HepG2 (cell line): Measurements from ENCODE around the gene PRSS8. TPM values are rescaled to one million over a fixed set of nuclear protein-coding genes. Genes with fewer than 3 reads are reported as not detected.

Experiments used
- ATAC-seq: fragments of 200-7000 bp; cut with Tn5 transposase; 3 replicates; pipeline ENCODE4 v1.9.1; 2020; ENCODE audit warnings: mild to moderate bottlenecking, moderate library complexity
- BruUV-seq: library from RNA; stranded (reverse); fragments of 400-500 nt; replicated peaks from 2 replicates; lab custom pipeline; 2021; lab: Mats Ljungman, UMichigan
- CTCF ChIA-PET: fragments of 300-600 bp; formaldehyde crosslinking; extraction: SDS; loops from one replicate; lab custom pipeline; 2021; ENCODE audit warnings: low total read pairs, inconsistent platforms, low intra/inter-chr PET ratio; lab: Yijun Ruan, JAX
- POLR2A ChIA-PET: fragments of 350-600 bp; sonication (Branson Sonifier 250); formaldehyde crosslinking; loops from one replicate; lab custom pipeline; 2020; ENCODE audit warnings: antibody characterized with exemption, inconsistent platforms; lab: Yijun Ruan, JAX
- DNase-seq: peaks from one replicate; pipeline ENCODE4 v3.0.0-alpha.2; 2015; ENCODE audit warnings: low spot score
- FAIRE-seq: peaks from 3 replicates; lab custom pipeline; 2011; peaks lifted over from hg19 to GRCh38; lab: Jason Lieb, UNC
- H2AFZ ChIP-seq: one replicate; pipeline ENCODE4 v1.6.1; 2011; ENCODE audit warnings: low read length, inconsistent platforms
- H3K27ac ChIP-seq: fragments of 300-600 bp; 3 replicates; pipeline ENCODE4 v1.8.0; 2011; ENCODE audit warnings: mixed run types, mild to moderate bottlenecking, mixed read lengths, low read length, inconsistent platforms; ENCODE audit not compliant: insufficient read depth; ENCODE audit errors: extremely low read length
- H3K27me3 ChIP-seq, 2 experiments: fragments of 200-600 bp in 1 of 2; 2 replicates in 1 of 2; 3 replicates in 1 of 2; pipeline versions ENCODE4 v1.6.0 to v1.8.0; 2011; ENCODE audit warnings: low read length in 2 of 2, mild to moderate bottlenecking in 2 of 2, moderate library complexity in 2 of 2, inconsistent platforms in 1 of 2; ENCODE audit not compliant: insufficient read depth in 2 of 2, control insufficient read depth in 1 of 2
- H3K36me3 ChIP-seq, 2 experiments: fragments of 200-600 bp in 1 of 2; replicated peaks in 1 of 2; 2 replicates in 1 of 2; 3 replicates in 1 of 2; pipeline versions ENCODE4 v1.5.1 to v1.8.0; 2011; ENCODE audit warnings: low read length in 2 of 2, inconsistent platforms in 1 of 2; ENCODE audit not compliant: insufficient read depth in 2 of 2, control insufficient read depth in 1 of 2
- H3K4me1 ChIP-seq: 2 replicates; pipeline ENCODE4 v1.5.1; 2012; ENCODE audit warnings: low read length, inconsistent platforms; ENCODE audit not compliant: insufficient read depth
- H3K4me2 ChIP-seq: 2 replicates; pipeline ENCODE4 v1.6.0; 2011; ENCODE audit warnings: low read depth, low read length, inconsistent platforms
- H3K4me3 ChIP-seq, 3 experiments: fragments of 200-600 bp in 1 of 3; sonication (generic), shearing (Covaris generic) in 1 of 3; replicated peaks in 1 of 3; 2 replicates each; pipeline ENCODE4 v1.5.1; 2011 to 2016; ENCODE audit warnings: low read length in 3 of 3, inconsistent platforms in 2 of 3, low read depth in 2 of 3, mild to moderate bottlenecking in 2 of 3, control low read depth in 1 of 3, mixed read lengths in 1 of 3; ENCODE audit not compliant: insufficient read depth in 1 of 3
- H3K79me2 ChIP-seq: one replicate; pipeline ENCODE4 v1.6.1; 2011; ENCODE audit warnings: low read length, inconsistent platforms; ENCODE audit not compliant: insufficient read depth
- H3K9ac ChIP-seq: 2 replicates; pipeline ENCODE4 v1.6.0; 2011; ENCODE audit warnings: mild to moderate bottlenecking, low read depth, low read length, inconsistent platforms; ENCODE audit not compliant: insufficient read depth
- H3K9me3 ChIP-seq: 2 replicates; pipeline ENCODE4 v1.5.1; 2012; ENCODE audit warnings: mild to moderate bottlenecking, low read length
- H4K20me1 ChIP-seq: 2 replicates; pipeline ENCODE4 v1.6.0; 2011; ENCODE audit warnings: inconsistent platforms, mild to moderate bottlenecking, low read length, moderate library complexity; ENCODE audit not compliant: insufficient read depth
- AGO2 ChIP-seq: fragments of 200-400 bp; formaldehyde crosslinking; optimal IDR thresholded peaks from 2 replicates; pipeline ENCODE3; 2017; ENCODE audit warnings: mild to moderate bottlenecking, low read depth, low read length, moderate library complexity
- HINFP ChIP-seq: sonication (generic); formaldehyde crosslinking; IDR thresholded peaks from 2 replicates; pipeline ENCODE4 v1.4.0; 2020; ENCODE audit warnings: low read depth, mild to moderate bottlenecking, missing genetic modification reagents
- KLF6 ChIP-seq: IDR thresholded peaks from 2 replicates; pipeline ENCODE4 v1.8.0; 2016; ENCODE audit warnings: missing biosample characterization, missing genetic modification reagents
- POGZ ChIP-seq: sonication (generic); formaldehyde crosslinking; IDR thresholded peaks from 2 replicates; pipeline ENCODE4 v1.4.0; 2020; ENCODE audit warnings: mild to moderate bottlenecking, missing genetic modification reagents
- ZNF503 ChIP-seq: sonication (generic); formaldehyde crosslinking; IDR thresholded peaks from 2 replicates; pipeline ENCODE4 v1.4.0; 2020; ENCODE audit warnings: missing genetic modification reagents
- ZNF512 ChIP-seq: sonication (generic); formaldehyde crosslinking; IDR thresholded peaks from 2 replicates; pipeline ENCODE4 v1.4.0; 2020; ENCODE audit warnings: mild to moderate bottlenecking, missing genetic modification reagents
- WGBS: methylation state at CpG from one replicate; pipeline ENCODE4 v1.1.6; 2017; ENCODE audit warnings: low lambda C conversion rate; 5-methylcytosine and 5-hydroxymethylcytosine counted together
- in situ Hi-C: cut with HindIII; loops from 2 replicates; pipeline ENCODE4 v1.10.0; 2017; ENCODE audit warnings: low pct_unique_long_range_greater_than_20kb; ENCODE audit not compliant: extremely low pct_ligation_motif_present
- intact Hi-C: fragments of 100-400 bp; cut with micrococcal nuclease; formaldehyde crosslinking; loops from one replicate; pipeline ENCODE4 v1.10.0; 2022; ENCODE audit not compliant: unreplicated experiment
- polyA plus RNA-seq, 8 experiments: library from polyadenylated mRNA; depleted of rRNA in 3 of 8; stranded (reverse) in 7 of 8; unstranded in 1 of 8; fragments of >200 nt; fragmentation: Illumina TruSeq in 4 of 8; extraction: Trizol in 4 of 8; gene quantifications; 2 replicates each; pipeline versions ENCODE4 v1.2.1 to v1.2.3, GENCODE V29; 2011 to 2016; ENCODE audit warnings: low read depth in 4 of 8, missing spikeins in 1 of 8, mixed read lengths in 1 of 8; ENCODE audit not compliant: insufficient read depth in 1 of 8
- total RNA-seq, 5 experiments: library from RNA; depleted of rRNA; stranded (reverse); fragments of >200 nt; fragmentation: Illumina TruSeq; extraction: Trizol; gene quantifications; 2 replicates each; pipeline ENCODE4 v1.2.3, GENCODE V29; 2016; ENCODE audit warnings: low read depth in 1 of 5

The PRSS8 gene
- total and polyA plus RNA-seq, 2 of the 13 experiments (the other 11 are each of a cell fraction or from before 2014, with no cell fraction given), result 2.6 to 7.2 TPM

- no peak for TF ChIP-seq ZNF503 (CRISPR knock-in tag)
Measured at GRCh38 chr16:31133046-31133501, 2.5 kb downstream of the PRSS8 start (continued).

- WGBS, result 96% methylated on average over 19 of the region's 20 CpGs
- POLR2A ChIA-PET, result interaction anchor here (0.9 to 1.7 kb wide), 3 partner anchors 10 to 19 kb away, joined by 3 to 8 read pairs (median 4); partner anchors contain the start of gene KAT8
- ATAC-seq (no peak), DNase-seq (no peak), FAIRE-seq (no peak)
- intact Hi-C loops (no loop called here), in situ Hi-C loops (no loop called here)
- Histone ChIP-seq H3K27ac (no peak overlapping the region), H3K27me3 (peaks cover 2 to 3% of the 10 kb centered on the region in 2 experiments; a peak in 2 of 5 replicates), H3K36me3 (peaks cover 12 to 17% of the 10 kb centered on the region in 2 experiments; a peak in 4 of 5 replicates), H4K20me1 (no peaks in the 10 kb centered on the region), H3K9me3 (no peaks in the 10 kb centered on the region), H3K79me2 (no peaks in the 10 kb centered on the region), H3K4me1 (peaks cover 30% of the 10 kb centered on the region), H3K9ac (no peak overlapping the region), H2AFZ (no peak overlapping the region), H3K4me3 (no peak overlapping the region), H3K4me2 (no peak overlapping the region)
- TF ChIP-seq KLF6 (CRISPR knock-in tag) (no peak), AGO2 (peak; percentile 67), ZNF512 (CRISPR knock-in tag) (no peak), HINFP (CRISPR knock-in tag) (no peak), POGZ (CRISPR knock-in tag) (no peak)
- CTCF ChIA-PET, result no interaction called here
- BruUV-seq, result no TSS peak
Measured at GRCh38 chr16:31132303-31132979, 3.1 kb downstream of the PRSS8 start.
